Endothelial cell of umbilical vein (primary cell): ENCODE data around the gene AURKA. TPM values are rescaled to one million over a fixed set of nuclear protein-coding genes. Genes with fewer than 3 reads are reported as not detected.
A peak's percentile ranks its signal among the peaks of the same experiment; 100 is the strongest.

ENCODE experiments used
- BruUV-seq: library from RNA; stranded (reverse); fragments of 400-500 nt; replicated peaks from 2 replicates; lab custom pipeline; 2021; lab: Mats Ljungman, UMichigan
- CTCF ChIA-PET: fragments of 300-600, 350-600 bp; sonication (Branson Sonifier 250); formaldehyde crosslinking; loops from one replicate; lab custom pipeline; 2021; ENCODE audit warnings: antibody characterized with exemption, inconsistent platforms; lab: Charles Lee
- POLR2A ChIA-PET: fragments of 300-600, 350-600 bp; sonication (Branson Sonifier 250); formaldehyde crosslinking; loops from one replicate; lab custom pipeline; 2021; ENCODE audit warnings: antibody characterized with exemption, inconsistent platforms; lab: Charles Lee
- DNase-seq: peaks from one replicate; pipeline ENCODE4 v3.0.0-alpha.2; 2011; ENCODE audit warnings: low read depth, low spot score
- FAIRE-seq: peaks from 2 replicates; lab custom pipeline; 2011; peaks lifted over from hg19 to GRCh38; lab: Jason Lieb, UNC
- H2AFZ ChIP-seq: 2 replicates; pipeline ENCODE4 v1.6.0; 2012; ENCODE audit warnings: low read depth, low read length, control low read depth, inconsistent platforms
- H3K27ac ChIP-seq: 2 replicates; pipeline ENCODE4 v1.5.1; 2011; ENCODE audit warnings: low read depth, mild to moderate bottlenecking, control low read depth, low read length, moderate library complexity; ENCODE audit not compliant: insufficient read depth
- H3K27me3 ChIP-seq, 2 experiments: 2 replicates each; pipeline versions ENCODE4 v1.6.0 to v1.6.1; 2011; ENCODE audit warnings: low read length in 2 of 2, mixed read lengths in 1 of 2; ENCODE audit not compliant: control insufficient read depth in 2 of 2, insufficient read depth in 2 of 2
- H3K36me3 ChIP-seq, 2 experiments: 2 replicates in 1 of 2; 3 replicates in 1 of 2; pipeline ENCODE4 v1.5.1; 2011; ENCODE audit warnings: low read length in 2 of 2, mild to moderate bottlenecking in 1 of 2, moderate library complexity in 1 of 2; ENCODE audit not compliant: control insufficient read depth in 2 of 2, insufficient read depth in 2 of 2; ENCODE audit errors: extremely low read depth in 1 of 2
- H3K4me1 ChIP-seq: 3 replicates; pipeline ENCODE4 v1.5.1; 2011; ENCODE audit warnings: mild to moderate bottlenecking, low read length; ENCODE audit not compliant: control insufficient read depth, insufficient read depth; ENCODE audit errors: extremely low read depth
- H3K4me2 ChIP-seq: 2 replicates; pipeline ENCODE4 v1.6.1; 2011; ENCODE audit warnings: low read length, control low read depth, mixed read lengths; ENCODE audit not compliant: insufficient read depth
- H3K4me3 ChIP-seq, 3 experiments: fragments of 200-600 bp in 1 of 3; sonication (generic), shearing (Covaris generic) in 1 of 3; replicated peaks in 1 of 3; 2 replicates each; pipeline ENCODE4 v1.5.1; 2011 to 2016; ENCODE audit warnings: control low read depth in 3 of 3, low read length in 3 of 3, mild to moderate bottlenecking in 2 of 3, inconsistent platforms in 1 of 3, low read depth in 1 of 3, moderate library complexity in 1 of 3; ENCODE audit not compliant: insufficient read depth in 1 of 3
- H3K79me2 ChIP-seq: 2 replicates; pipeline ENCODE4 v1.6.0; 2012; ENCODE audit warnings: low read length, inconsistent platforms; ENCODE audit not compliant: control insufficient read depth, insufficient read depth
- H3K9ac ChIP-seq: replicated peaks from 2 replicates; pipeline ENCODE3; 2011; ENCODE audit warnings: low read length, control low read depth; ENCODE audit not compliant: insufficient read depth; ENCODE audit errors: extremely low read depth
- H3K9me1 ChIP-seq: replicated peaks from 3 replicates; pipeline ENCODE4 v1.6.0; 2011; ENCODE audit warnings: mild to moderate bottlenecking, low read length; ENCODE audit not compliant: control insufficient read depth, insufficient read depth; ENCODE audit errors: extremely low read depth
- H3K9me3 ChIP-seq: replicated peaks from 2 replicates; pipeline ENCODE4 v1.5.1; 2012; ENCODE audit warnings: low read length, inconsistent platforms; ENCODE audit not compliant: control insufficient read depth, insufficient read depth
- H4K20me1 ChIP-seq: replicated peaks from 2 replicates; pipeline ENCODE3; 2011; ENCODE audit warnings: mild to moderate bottlenecking, low read length; ENCODE audit not compliant: control insufficient read depth, insufficient read depth; ENCODE audit errors: extremely low read depth
- CTCF ChIP-seq, 2 donors: IDR thresholded peaks; 1 replicate in 1 of 2; 2 replicates in 1 of 2; pipeline ENCODE4 v1.5.1; 2011; ENCODE audit warnings: low read length in 2 of 2, mild to moderate bottlenecking in 2 of 2, moderate library complexity in 2 of 2, control low read depth in 1 of 2, inconsistent platforms in 1 of 2, low read depth in 1 of 2; ENCODE audit not compliant: insufficient read depth in 1 of 2; ENCODE audit errors: extremely low read depth in 1 of 2
- EZH2 ChIP-seq: IDR thresholded peaks from 2 replicates; pipeline ENCODE4 v1.6.1; 2012; ENCODE audit warnings: borderline replicate concordance, low read depth, mild to moderate bottlenecking, moderate library complexity, low read length, inconsistent platforms; ENCODE audit not compliant: severe bottlenecking
- FOS ChIP-seq: IDR thresholded peaks from 2 replicates; pipeline ENCODE4 v1.6.1; 2011; ENCODE audit warnings: mild to moderate bottlenecking, low read length, moderate library complexity, borderline replicate concordance; ENCODE audit not compliant: insufficient read depth
- GATA2 ChIP-seq: IDR thresholded peaks from 2 replicates; pipeline ENCODE4 v1.7.0; 2011; ENCODE audit warnings: low read depth, mild to moderate bottlenecking, moderate library complexity, mixed read lengths, low read length; ENCODE audit not compliant: insufficient read length, insufficient read depth
- JUN ChIP-seq: IDR thresholded peaks from 2 replicates; pipeline ENCODE4 v1.6.1; 2011; ENCODE audit warnings: borderline replicate concordance, low read depth; ENCODE audit not compliant: insufficient read length, insufficient read depth
- MAX ChIP-seq: IDR thresholded peaks from 2 replicates; pipeline ENCODE4 v1.6.1; 2011; ENCODE audit not compliant: insufficient read depth, insufficient read length
- MYC ChIP-seq: IDR thresholded peaks from one replicate; pipeline ENCODE4 v1.6.1; 2011; ENCODE audit warnings: mild to moderate bottlenecking, low read depth, low read length
- POLR2A ChIP-seq: IDR thresholded peaks from 2 replicates; pipeline ENCODE4 v1.6.1; 2012; ENCODE audit warnings: low read depth, mild to moderate bottlenecking, control low read depth, low read length
- POLR2AphosphoS5 ChIP-seq: IDR thresholded peaks from 2 replicates; pipeline ENCODE4 v1.6.1; 2012; ENCODE audit warnings: low read depth, mild to moderate bottlenecking, control low read depth, low read length, moderate library complexity; ENCODE audit not compliant: insufficient read depth
- dilution Hi-C: fragments of 300-500 bp; cut with MboI; formaldehyde crosslinking; loops from one replicate; pipeline ENCODE4 v1.15.0; 2019; ENCODE audit warnings: low sequenced_read_pairs; ENCODE audit not compliant: extremely low pct_ligation_motif_present
- intact Hi-C: fragments of 100-400 bp; cut with micrococcal nuclease; formaldehyde crosslinking; loops from one replicate; pipeline ENCODE4 v1.10.0; 2022
- polyA plus RNA-seq, 4 experiments: library from polyadenylated mRNA; depleted of rRNA in 3 of 4; stranded (reverse) in 3 of 4; unstranded in 1 of 4; fragments of >200 nt; gene quantifications; 2 replicates each; pipeline versions ENCODE4 v1.2.1 to v1.2.3, GENCODE V29; 2011 to 2012; ENCODE audit warnings: missing spikeins in 1 of 4
- total RNA-seq: library from RNA; stranded (reverse); gene quantifications from 2 replicates; pipeline ENCODE4 v1.2.3, GENCODE V29; 2021

The AURKA gene
- total and polyA plus RNA-seq, 2 donors (not counting 3 experiments of a cell fraction or from before 2014, with no cell fraction given) = 33.1 to 56.9 TPM

- Histone ChIP-seq H2AFZ (no peak overlapping the region), H3K27ac (no peak overlapping the region), H3K4me2 (no peak overlapping the region), H3K9ac (no peak overlapping the region), H3K9me1 (no peaks in the 10 kb centered on the region), H4K20me1 (no peaks in the 10 kb centered on the region), H3K4me1 (no peaks in the 10 kb centered on the region), H3K79me2 (no peaks in the 10 kb centered on the region), H3K4me3 (no peak overlapping the region), H3K9me3 (no peaks in the 10 kb centered on the region), H3K27me3 (peaks cover 4 to 6% of the 10 kb centered on the region in 2 experiments), H3K36me3 (no peaks in the 10 kb centered on the region)
- no peak for TF ChIP-seq EZH2
- no peak for TF ChIP-seq MAX
- TF ChIP-seq JUN = peak; percentile 4
- TF ChIP-seq GATA2 = no peak
- TF ChIP-seq FOS = no peak
- intact Hi-C loops (no loop called here), dilution Hi-C loops (no loop called here)
- BruUV-seq = no TSS peak
- no peak for FAIRE-seq
- POLR2A ChIA-PET = no interaction called here
- peak; percentile 39 for DNase-seq
- CTCF ChIA-PET = interaction anchor here (1.0 to 2.2 kb wide), 3 partner anchors 10 to 1667 kb away, joined by 3 to 4 read pairs (median 4); partner anchors contain the start of gene FAM210B
Measured at GRCh38 chr20:56348746-56349145, 43.3 kb downstream of the AURKA start.

GRCh38 chr20:56348305-56348693 is 43.7 kb downstream of the AURKA start:
- Histone ChIP-seq H3K9me3 (no peaks in the 10 kb centered on the region), H3K9me1 (no peaks in the 10 kb centered on the region), H3K4me3 (no peak overlapping the region), H3K79me2 (no peaks in the 10 kb centered on the region), H3K27me3 (peaks cover 6 to 8% of the 10 kb centered on the region in 2 experiments), H3K4me2 (no peak overlapping the region), H3K9ac (no peak overlapping the region), H2AFZ (no peak overlapping the region), H3K4me1 (no peaks in the 10 kb centered on the region), H3K36me3 (no peaks in the 10 kb centered on the region), H3K27ac (no peak overlapping the region), H4K20me1 (no peaks in the 10 kb centered on the region)
- ChIA-PET CTCF (interaction anchor here (1.0 to 2.2 kb wide), 3 partner anchors 10 to 1667 kb away, joined by 3 to 4 read pairs (median 4); partner anchors contain the start of gene FAM210B), POLR2A (no interaction called here)
- DNase-seq (peak; percentile 10), FAIRE-seq (no peak)
- TF ChIP-seq MYC (no peak), POLR2AphosphoS5 (no peak), JUN (no peak), EZH2 (no peak), CTCF (IDR thresholded peaks at IDR 0.05; ENCODE audit: extremely low read depth in 1 of 2, insufficient read depth in 1 of 2, low read depth in 1 of 2, low read length in 2 of 2) (no peak), FOS (no peak), POLR2A (no peak), MAX (no peak), GATA2 (no peak)
- BruUV-seq = no TSS peak
- dilution Hi-C loops = no loop called here
- intact Hi-C loops = no loop called here
